CD4-positive, alpha-beta T cell treated with Interleukin-17A for 1 hour (primary cell): ENCODE results near the gene NAXE.
"Not testable (repeated sequence)": the region's sequence is repeated elsewhere in the genome, so short reads cannot be mapped to it uniquely, and the experiment has no call there.

Experiments
- DNase-seq: peaks from one replicate; pipeline ENCODE4 v3.0.0-alpha.2; 2020

NAXE gene

DNA sequence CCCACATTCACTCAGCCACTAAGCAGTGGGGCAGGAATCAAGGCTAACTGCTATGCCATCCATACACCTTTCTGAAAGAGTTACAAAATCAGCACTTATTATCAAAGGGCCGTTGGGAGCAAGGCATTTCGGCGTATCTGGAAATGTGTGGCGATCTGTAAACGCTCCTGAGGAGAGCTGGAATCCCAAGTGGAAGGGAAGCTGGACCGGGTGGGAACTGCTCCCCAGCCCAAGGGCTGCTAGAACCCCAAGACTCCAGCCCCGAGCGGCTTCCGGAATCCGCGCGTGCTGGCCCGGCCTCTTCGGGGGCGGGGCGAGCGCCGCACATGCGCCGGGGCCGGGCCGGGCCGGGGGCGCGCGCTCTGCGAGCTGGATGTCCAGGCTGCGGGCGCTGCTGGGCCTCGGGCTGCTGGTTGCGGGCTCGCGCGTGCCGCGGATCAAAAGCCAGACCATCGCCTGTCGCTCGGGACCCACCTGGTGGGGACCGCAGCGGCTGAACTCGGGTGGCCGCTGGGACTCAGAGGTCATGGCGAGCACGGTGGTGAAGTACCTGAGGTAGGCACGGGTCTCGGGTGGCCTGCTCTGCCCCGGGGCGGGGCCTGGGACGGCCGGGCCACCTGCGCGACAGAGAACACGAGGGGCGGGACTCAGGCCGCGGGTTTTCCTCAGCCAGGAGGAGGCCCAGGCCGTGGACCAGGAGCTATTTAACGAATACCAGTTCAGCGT is at the start of gene NAXE:
Gene NAXE (plus strand): TSS at position 345 of the 726 bp plus-strand sequence. CDS start 29 bp downstream, at position 374.
- peak; percentile 66 for DNase-seq

DNA sequence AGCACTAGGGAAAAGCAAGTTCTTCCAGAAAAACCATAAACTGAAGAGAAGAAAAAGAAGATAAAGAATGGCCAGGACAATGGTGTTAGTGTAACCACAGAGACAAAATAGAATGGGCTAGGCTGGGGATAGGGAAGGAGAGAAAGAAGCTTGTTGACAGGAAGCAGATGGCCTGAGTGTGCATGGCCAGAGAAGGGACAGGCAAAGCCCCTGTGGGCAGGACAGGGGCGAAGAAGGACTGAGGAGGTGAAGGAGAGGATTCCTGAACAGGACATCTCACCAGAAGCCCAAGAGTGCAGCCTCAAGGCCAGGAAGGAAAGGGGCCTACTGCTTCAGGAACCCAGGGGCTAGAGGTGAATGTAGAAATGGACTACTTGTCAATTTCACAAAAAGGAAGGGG is 48.5 kb upstream of the NAXE start:
- no peak for DNase-seq

GRCh38 chr1:156544592-156545102 is 46.9 kb upstream of the NAXE start:
- no peak for DNase-seq

- no peak for DNase-seq
Measured at GRCh38 chr1:156546267-156546666, 45.3 kb upstream of the NAXE start.

DNA sequence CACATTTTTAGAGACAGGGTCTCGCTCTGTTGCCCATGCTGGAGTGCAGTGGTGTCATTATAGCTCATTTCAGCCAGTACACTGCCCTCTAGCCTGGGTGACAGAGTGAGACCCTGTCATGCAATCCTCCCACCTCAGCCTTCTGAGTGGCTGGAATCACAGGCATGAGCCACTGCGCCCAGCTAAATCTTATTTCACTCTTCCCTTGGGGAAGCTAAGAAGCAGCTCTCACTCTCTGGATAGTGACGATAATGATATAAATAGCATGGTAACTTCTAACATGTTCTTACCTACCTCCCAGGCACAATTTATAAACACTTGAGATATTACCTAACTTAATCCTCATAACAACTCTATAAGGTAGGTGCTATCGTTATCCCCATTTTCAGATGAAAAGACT is 44.1 kb upstream of the NAXE start:
- DNase-seq, result no peak

- DNase-seq, result no peak
Measured at GRCh38 chr1:156547982-156548381, 43.6 kb upstream of the NAXE start.

GRCh38 chr1:156549390-156549789 is 42.2 kb upstream of the NAXE start:
- no peak for DNase-seq

GRCh38 chr1:156549831-156550230 is 41.7 kb upstream of the NAXE start:
- no peak for DNase-seq

- DNase-seq, result no peak
Measured at GRCh38 chr1:156550346-156550745, 41.2 kb upstream of the NAXE start.

GRCh38 chr1:156551066-156551643 is 40.4 kb upstream of the NAXE start:
- DNase-seq, result no peak

- no peak for DNase-seq
Measured at GRCh38 chr1:156551869-156552268, 39.7 kb upstream of the NAXE start.

DNA sequence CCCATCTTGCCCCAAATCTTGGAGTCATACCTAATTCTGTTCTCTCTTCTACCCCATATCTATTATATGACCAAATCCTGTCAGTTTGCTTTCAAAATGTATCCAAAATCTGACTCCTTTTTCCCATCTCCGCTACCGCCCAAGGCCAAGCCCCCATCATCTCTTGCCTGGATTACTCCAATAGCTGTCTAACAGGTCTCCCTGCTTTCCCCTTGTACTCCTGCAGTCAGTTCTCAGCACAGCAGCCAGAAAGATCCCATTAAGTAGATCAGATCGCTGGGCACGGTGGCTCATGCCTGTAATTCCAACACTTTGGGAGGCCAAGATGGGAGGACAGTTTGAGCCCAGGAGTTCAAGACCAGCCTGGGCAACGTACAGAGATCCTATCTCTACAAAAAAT is 39.1 kb upstream of the NAXE start:
- no peak for DNase-seq

DNA sequence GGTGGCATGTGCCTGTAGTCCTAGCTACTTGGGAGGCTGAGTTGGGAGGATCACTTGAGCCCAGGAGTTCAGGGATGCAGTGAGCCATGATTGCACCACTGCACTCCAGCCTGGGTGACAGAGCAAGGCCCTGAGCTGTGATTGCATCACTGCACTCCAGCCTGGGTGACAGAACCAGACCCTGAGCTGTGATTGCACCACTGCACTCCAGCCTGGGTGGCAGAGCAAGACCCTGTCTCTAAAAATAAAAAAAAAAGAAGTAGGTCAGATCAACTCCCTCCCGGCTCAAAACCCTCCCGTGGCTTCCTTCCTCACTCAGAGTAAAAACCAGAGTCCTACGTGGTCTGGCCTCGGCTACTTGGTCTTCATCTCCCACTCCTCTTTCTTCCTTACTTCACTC is 38.6 kb upstream of the NAXE start:
- not testable (repeated sequence) for DNase-seq

DNA sequence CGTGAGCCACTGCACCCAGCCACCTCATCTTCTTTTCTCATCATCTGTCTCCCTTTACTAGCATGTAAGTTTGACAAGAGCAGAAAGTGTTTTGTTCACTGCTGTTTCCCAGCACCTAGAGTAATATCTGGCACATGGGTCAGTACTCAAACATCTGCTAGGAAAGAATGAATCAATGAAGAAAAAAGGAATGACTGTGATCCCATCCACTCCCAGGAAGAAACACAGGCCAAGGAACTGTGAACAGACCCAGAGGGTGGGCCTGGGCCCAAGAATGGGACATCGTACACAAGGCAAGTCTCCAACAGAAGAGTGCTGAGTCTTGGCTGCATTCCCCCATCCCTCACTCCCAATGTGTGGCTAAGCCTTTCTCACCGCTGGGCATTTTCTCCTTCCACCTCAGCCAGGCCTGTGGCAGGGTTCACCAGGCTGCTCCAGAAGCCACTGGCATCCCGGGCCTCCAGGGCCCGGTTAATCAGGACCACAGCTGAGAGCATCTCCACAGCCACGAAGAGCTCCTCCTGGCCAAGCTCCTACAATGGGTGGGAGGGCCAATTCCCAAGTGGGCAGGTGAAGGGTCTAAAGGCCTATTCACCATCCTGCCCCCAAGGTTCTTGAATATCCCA is 37.6 kb upstream of the NAXE start:
- DNase-seq, result no peak

GRCh38 chr1:156554971-156555370 is 36.6 kb upstream of the NAXE start:
- no peak for DNase-seq

DNA sequence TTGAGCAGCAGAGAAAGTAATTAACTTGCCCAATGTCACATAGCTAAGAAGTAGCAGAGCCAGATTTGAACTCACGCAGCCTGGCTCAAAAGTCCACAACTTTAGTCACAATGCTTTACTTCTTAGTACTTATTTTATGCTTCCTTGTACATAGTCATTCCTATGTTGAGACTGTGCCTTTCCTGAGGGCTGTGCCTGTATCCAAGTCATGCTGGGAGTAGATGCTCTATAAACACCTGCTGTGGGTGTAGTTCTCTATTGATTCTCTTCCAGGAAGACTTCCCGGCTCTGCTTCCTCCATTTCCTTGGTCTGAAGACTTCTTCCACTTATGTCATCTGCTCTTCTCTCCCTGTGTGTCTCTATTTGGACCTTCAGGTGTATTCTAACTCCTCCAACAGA is 35.9 kb upstream of the NAXE start:
- DNase-seq, result no peak

- DNase-seq, result no peak
Measured at GRCh38 chr1:156556354-156556753, 35.2 kb upstream of the NAXE start.

- no peak for DNase-seq
Measured at GRCh38 chr1:156559086-156559796, 32.3 kb upstream of the NAXE start.

DNA sequence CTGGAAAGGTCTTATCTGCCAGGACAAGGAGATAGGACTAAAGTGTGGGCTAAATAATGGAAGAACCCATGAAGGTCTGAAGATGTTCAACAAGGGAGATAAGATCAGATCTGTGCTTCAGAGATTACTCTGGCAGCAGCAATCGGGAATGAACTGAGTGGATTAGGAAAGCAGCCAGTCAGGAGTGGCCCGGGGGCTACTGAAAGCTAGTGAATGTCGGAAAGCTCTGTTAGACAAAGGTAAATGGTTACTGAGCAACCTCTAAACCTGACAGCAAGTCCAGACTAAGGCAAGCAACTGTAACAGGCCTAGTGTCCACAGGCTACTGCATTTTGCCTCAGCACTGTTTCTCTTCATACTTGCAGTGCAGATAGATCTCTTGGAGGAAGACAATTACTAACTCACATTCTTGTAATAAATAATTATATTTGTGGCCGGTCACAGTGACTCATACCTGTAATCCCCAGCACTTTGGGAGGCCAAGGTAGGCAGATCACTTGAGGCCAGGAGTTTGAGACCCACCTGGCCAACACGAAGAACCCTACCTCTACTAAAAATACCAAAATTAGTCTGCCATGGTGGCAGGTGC is 31.7 kb upstream of the NAXE start:
- DNase-seq, result no peak

- no peak for DNase-seq
Measured at GRCh38 chr1:156560585-156561163, 30.9 kb upstream of the NAXE start.

GRCh38 chr1:156565519-156565918 is 26.1 kb upstream of the NAXE start:
- no peak for DNase-seq

GRCh38 chr1:156566436-156566835 is 25.1 kb upstream of the NAXE start:
- no peak for DNase-seq
